ENCODE results near the gene WDR1. TPM values are rescaled to one million over a fixed set of nuclear protein-coding genes. Genes with fewer than 3 reads are reported as not detected.
A peak's percentile ranks its signal among the peaks of the same experiment; 100 is the strongest.

The WDR1 gene
- total and polyA plus RNA-seq, 2 of the 13 experiments (the other 11 are each of a cell fraction or from before 2014, with no cell fraction given), result 106 to 198 TPM

GRCh38 chr4:10054571-10055041, 62.0 kb downstream of the WDR1 start:
- Histone ChIP-seq H3K4me3 (replicated peaks in 1 of 3; ENCODE audit: insufficient read depth in 1 of 3, low read depth in 2 of 3, low read length in 3 of 3) (no peak overlapping the region), H2AFZ (ENCODE audit: low read length) (no peak overlapping the region), H4K20me1 (ENCODE audit: insufficient read depth, low read length) (no peaks in the 10 kb centered on the region), H3K27me3 (ENCODE audit: control insufficient read depth in 1 of 2, insufficient read depth in 2 of 2, low read length in 2 of 2) (no peaks in the 10 kb centered on the region), H3K9me3 (ENCODE audit: low read length) (no peaks in the 10 kb centered on the region), H3K27ac (ENCODE audit: extremely low read length, insufficient read depth, low read length) (no peak overlapping the region), H3K79me2 (ENCODE audit: insufficient read depth, low read length) (no peaks in the 10 kb centered on the region), H3K36me3 (replicated peaks in 1 of 2; ENCODE audit: control insufficient read depth in 1 of 2, insufficient read depth in 2 of 2, low read length in 2 of 2) (no peaks in the 10 kb centered on the region), H3K9ac (ENCODE audit: insufficient read depth, low read depth, low read length) (no peak overlapping the region), H3K4me1 (ENCODE audit: insufficient read depth, low read length) (peaks cover 55% of the 10 kb centered on the region), H3K4me2 (ENCODE audit: low read depth, low read length) (no peak overlapping the region)
- in situ Hi-C loops (cut with HindIII; ENCODE audit: extremely low pct_ligation_motif_present, low pct_unique_long_range_greater_than_20kb), result loop anchor here (5.0 kb wide), 1 partner anchor 37 kb away; no protein-coding TSS in a partner anchor
- FAIRE-seq (no peak), ATAC-seq (no peak), DNase-seq (ENCODE audit: low spot score) (peak; percentile 48)
- ChIA-PET POLR2A (no interaction called here), CTCF (ENCODE audit: low intra/inter-chr PET ratio, low total read pairs) (no interaction called here)
- 65% methylated on average over 3 of the region's 4 CpGs for WGBS (ENCODE audit: low lambda C conversion rate)
- TF ChIP-seq HNRNPLL (IDR thresholded peaks at IDR 0.05; ENCODE audit: low read depth, low read length, poor library complexity, severe bottlenecking), result no peak
- no peak for TF ChIP-seq ZNF614 (CRISPR knock-in tag; IDR thresholded peaks at IDR 0.05; ENCODE audit: borderline replicate concordance)
- TF ChIP-seq SPEN (CRISPR knock-in tag; IDR thresholded peaks at IDR 0.05; ENCODE audit: low read depth), result no peak
- TF ChIP-seq ZFP82 (CRISPR knock-in tag; IDR thresholded peaks at IDR 0.05; ENCODE audit: borderline replicate concordance), result no peak
- no peak for TF ChIP-seq SP2 (CRISPR knock-in tag; IDR thresholded peaks at IDR 0.05)
- no peak for TF ChIP-seq POLR2A (IDR thresholded peaks at IDR 0.05; ENCODE audit: insufficient read depth in 1 of 2, low read depth in 2 of 2, low read length in 2 of 2)
- TF ChIP-seq RFXAP (CRISPR knock-in tag; IDR thresholded peaks at IDR 0.05; ENCODE audit: borderline replicate concordance), result no peak
- no peak for TF ChIP-seq FOXP1 (IDR thresholded peaks at IDR 0.05)
- no peak for TF ChIP-seq FOXP1 (CRISPR knock-in tag; IDR thresholded peaks at IDR 0.05)
- no peak for TF ChIP-seq KLF9 (CRISPR knock-in tag; IDR thresholded peaks at IDR 0.05; ENCODE audit: low read depth)
- TF ChIP-seq ZNF260 (CRISPR knock-in tag; IDR thresholded peaks at IDR 0.05; ENCODE audit: borderline replicate concordance, low read depth), result no peak
- no peak for TF ChIP-seq PLSCR1 (CRISPR knock-in tag; IDR thresholded peaks at IDR 0.05; ENCODE audit: borderline replicate concordance)
- TF ChIP-seq ZFP41 (CRISPR knock-in tag; IDR thresholded peaks at IDR 0.05; ENCODE audit: borderline replicate concordance), result no peak
- no peak for TF ChIP-seq SRSF9 (IDR thresholded peaks at IDR 0.05; ENCODE audit: borderline replicate concordance, insufficient read depth, low read depth, low read length, poor library complexity, severe bottlenecking)
- no peak for TF ChIP-seq ZKSCAN5 (CRISPR knock-in tag; IDR thresholded peaks at IDR 0.05)
- TF ChIP-seq SOX5 (CRISPR knock-in tag; IDR thresholded peaks at IDR 0.05; ENCODE audit: borderline replicate concordance), result no peak
- no peak for TF ChIP-seq CHD2 (IDR thresholded peaks at IDR 0.05; ENCODE audit: low read depth, low read length)
- intact Hi-C loops (cut with micrococcal nuclease; ENCODE audit: unreplicated experiment), result no loop called here
- BruUV-seq (replicated peaks), result no TSS peak
